ENCODE data around the gene IGF2BP2.
A peak's percentile ranks its signal among the peaks of the same experiment; 100 is the strongest.
"Not testable (repeated sequence)": the region's sequence is repeated elsewhere in the genome, so short reads cannot be mapped to it uniquely, and the experiment has no call there.

The IGF2BP2 gene

GRCh38 chr3:185701611-185702261 is 123.1 kb downstream of the IGF2BP2 start:
- no peak overlapping the region for H3K9ac ChIP-seq (ENCODE audit: low read length)

GRCh38 chr3:185699927-185700326 is 124.9 kb downstream of the IGF2BP2 start:
- Histone ChIP-seq H3K27me3 (replicated peaks; ENCODE audit: control insufficient read depth, insufficient read depth, low read length) (no peaks in the 10 kb centered on the region), H3K9ac (ENCODE audit: low read length) (no peak overlapping the region), H3K4me1 (ENCODE audit: control insufficient read depth, insufficient read depth, low read length) (peaks cover 9% of the 10 kb centered on the region), H3K36me3 (ENCODE audit: control insufficient read depth, insufficient read depth, low read length, severe bottlenecking) (peaks cover 15% of the 10 kb centered on the region), H3K4me3 (ENCODE audit: low read length) (no peak overlapping the region), H3K9me3 (ENCODE audit: control insufficient read depth, low read length) (no peaks in the 10 kb centered on the region)
- DNase-seq (ENCODE audit: low read depth): no peak

More at GRCh38 chr3:185701611-185702261, 123.1 kb downstream of the IGF2BP2 start:
- Histone ChIP-seq H3K4me3 (ENCODE audit: low read length) (no peak overlapping the region), H3K27me3 (replicated peaks; ENCODE audit: control insufficient read depth, insufficient read depth, low read length) (no peaks in the 10 kb centered on the region), H3K36me3 (ENCODE audit: control insufficient read depth, insufficient read depth, low read length, severe bottlenecking) (peaks cover 2% of the 10 kb centered on the region), H3K4me1 (ENCODE audit: control insufficient read depth, insufficient read depth, low read length) (peaks cover 9% of the 10 kb centered on the region), H3K9me3 (ENCODE audit: control insufficient read depth, low read length) (no peaks in the 10 kb centered on the region)
- DNase-seq (ENCODE audit: low read depth): no peak

- H3K4me3 ChIP-seq (ENCODE audit: low read length): not testable (repeated sequence)
Measured at GRCh38 chr3:185697228-185697627, 127.6 kb downstream of the IGF2BP2 start.

GRCh38 chr3:185696039-185696438 is 128.8 kb downstream of the IGF2BP2 start:
- DNase-seq (ENCODE audit: low read depth): no peak

More at GRCh38 chr3:185697228-185697627, 127.6 kb downstream of the IGF2BP2 start:
- H3K36me3 ChIP-seq (ENCODE audit: control insufficient read depth, insufficient read depth, low read length, severe bottlenecking): peaks cover 20% of the 10 kb centered on the region
- DNase-seq (ENCODE audit: low read depth); H3K27me3 ChIP-seq (replicated peaks; ENCODE audit: control insufficient read depth, insufficient read depth, low read length); H3K9me3 ChIP-seq (ENCODE audit: control insufficient read depth, low read length); H3K9ac ChIP-seq (ENCODE audit: low read length): not testable (repeated sequence)
- H3K4me1 ChIP-seq (ENCODE audit: control insufficient read depth, insufficient read depth, low read length): peaks cover 29% of the 10 kb centered on the region

GRCh38 chr3:185693985-185694653 is 130.7 kb downstream of the IGF2BP2 start:
- DNase-seq (ENCODE audit: low read depth): no peak
- no peaks in the 10 kb centered on the region for H3K27me3 ChIP-seq (replicated peaks; ENCODE audit: control insufficient read depth, insufficient read depth, low read length)
- peaks cover 33% of the 10 kb centered on the region for H3K36me3 ChIP-seq (ENCODE audit: control insufficient read depth, insufficient read depth, low read length, severe bottlenecking)
- H3K4me3 ChIP-seq (ENCODE audit: low read length): no peak overlapping the region
- H3K4me1 ChIP-seq (ENCODE audit: control insufficient read depth, insufficient read depth, low read length): peaks cover 21% of the 10 kb centered on the region
- no peaks in the 10 kb centered on the region for H3K9me3 ChIP-seq (ENCODE audit: control insufficient read depth, low read length)
- H3K9ac ChIP-seq (ENCODE audit: low read length): peak overlapping the region; percentile 43

More at GRCh38 chr3:185696039-185696438, 128.8 kb downstream of the IGF2BP2 start:
- Histone ChIP-seq H3K9ac (ENCODE audit: low read length) (no peak overlapping the region), H3K9me3 (ENCODE audit: control insufficient read depth, low read length) (no peaks in the 10 kb centered on the region), H3K4me1 (ENCODE audit: control insufficient read depth, insufficient read depth, low read length) (peaks cover 29% of the 10 kb centered on the region), H3K4me3 (ENCODE audit: low read length) (no peak overlapping the region), H3K27me3 (replicated peaks; ENCODE audit: control insufficient read depth, insufficient read depth, low read length) (no peaks in the 10 kb centered on the region), H3K36me3 (ENCODE audit: control insufficient read depth, insufficient read depth, low read length, severe bottlenecking) (peaks cover 30% of the 10 kb centered on the region)

- peaks cover 52% of the 10 kb centered on the region for H3K36me3 ChIP-seq (ENCODE audit: control insufficient read depth, insufficient read depth, low read length, severe bottlenecking)
Measured at GRCh38 chr3:185691622-185692021, 133.2 kb downstream of the IGF2BP2 start.

GRCh38 chr3:185687271-185687878 is 137.5 kb downstream of the IGF2BP2 start:
- Histone ChIP-seq H3K27me3 (replicated peaks; ENCODE audit: control insufficient read depth, insufficient read depth, low read length) (no peaks in the 10 kb centered on the region), H3K9me3 (ENCODE audit: control insufficient read depth, low read length) (no peaks in the 10 kb centered on the region), H3K9ac (ENCODE audit: low read length) (no peak overlapping the region), H3K4me1 (ENCODE audit: control insufficient read depth, insufficient read depth, low read length) (peaks cover 19% of the 10 kb centered on the region), H3K4me3 (ENCODE audit: low read length) (no peak overlapping the region), H3K36me3 (ENCODE audit: control insufficient read depth, insufficient read depth, low read length, severe bottlenecking) (peaks cover 78% of the 10 kb centered on the region)
- DNase-seq (ENCODE audit: low read depth): peak; percentile 53

More at GRCh38 chr3:185691622-185692021, 133.2 kb downstream of the IGF2BP2 start:
- no peak for DNase-seq (ENCODE audit: low read depth)
- H3K9me3 ChIP-seq (ENCODE audit: control insufficient read depth, low read length): no peaks in the 10 kb centered on the region
- no peaks in the 10 kb centered on the region for H3K27me3 ChIP-seq (replicated peaks; ENCODE audit: control insufficient read depth, insufficient read depth, low read length)
- no peak overlapping the region for H3K4me3 ChIP-seq (ENCODE audit: low read length)
- no peak overlapping the region for H3K9ac ChIP-seq (ENCODE audit: low read length)
- peaks cover 33% of the 10 kb centered on the region for H3K4me1 ChIP-seq (ENCODE audit: control insufficient read depth, insufficient read depth, low read length)

GRCh38 chr3:185685231-185686035 is 139.4 kb downstream of the IGF2BP2 start:
- Histone ChIP-seq H3K9me3 (ENCODE audit: control insufficient read depth, low read length) (no peaks in the 10 kb centered on the region), H3K36me3 (ENCODE audit: control insufficient read depth, insufficient read depth, low read length, severe bottlenecking) (peaks cover 80% of the 10 kb centered on the region), H3K9ac (ENCODE audit: low read length) (no peak overlapping the region), H3K4me3 (ENCODE audit: low read length) (no peak overlapping the region), H3K4me1 (ENCODE audit: control insufficient read depth, insufficient read depth, low read length) (peaks cover 22% of the 10 kb centered on the region), H3K27me3 (replicated peaks; ENCODE audit: control insufficient read depth, insufficient read depth, low read length) (no peaks in the 10 kb centered on the region)
- peak; percentile 29 for DNase-seq (ENCODE audit: low read depth)

GRCh38 chr3:185680231-185680630 is 144.6 kb downstream of the IGF2BP2 start:
- H3K27me3 ChIP-seq (replicated peaks; ENCODE audit: control insufficient read depth, insufficient read depth, low read length): no peaks in the 10 kb centered on the region
- H3K9me3 ChIP-seq (ENCODE audit: control insufficient read depth, low read length): no peaks in the 10 kb centered on the region
- peaks cover 69% of the 10 kb centered on the region for H3K36me3 ChIP-seq (ENCODE audit: control insufficient read depth, insufficient read depth, low read length, severe bottlenecking)
- no peak for DNase-seq (ENCODE audit: low read depth)
- peaks cover 19% of the 10 kb centered on the region for H3K4me1 ChIP-seq (ENCODE audit: control insufficient read depth, insufficient read depth, low read length)
- no peak overlapping the region for H3K9ac ChIP-seq (ENCODE audit: low read length)
- H3K4me3 ChIP-seq (ENCODE audit: low read length): no peak overlapping the region

- peaks cover 19% of the 10 kb centered on the region for H3K4me1 ChIP-seq (ENCODE audit: control insufficient read depth, insufficient read depth, low read length)
- no peak overlapping the region for H3K9ac ChIP-seq (ENCODE audit: low read length)
- H3K4me3 ChIP-seq (ENCODE audit: low read length): no peak overlapping the region
- H3K36me3 ChIP-seq (ENCODE audit: control insufficient read depth, insufficient read depth, low read length, severe bottlenecking): peaks cover 69% of the 10 kb centered on the region
- H3K9me3 ChIP-seq (ENCODE audit: control insufficient read depth, low read length): no peaks in the 10 kb centered on the region
- no peak for DNase-seq (ENCODE audit: low read depth)
- no peaks in the 10 kb centered on the region for H3K27me3 ChIP-seq (replicated peaks; ENCODE audit: control insufficient read depth, insufficient read depth, low read length)
Measured at GRCh38 chr3:185678027-185678426, 146.8 kb downstream of the IGF2BP2 start.

Data from adipocyte (in vitro differentiated cells).